Stimulated activated naive CD8-positive, alpha-beta T cell treated with anti-CD3 and anti-CD28 coated beads, Interleukin-15, Interleukin-2, amounts not matched to agents 100 U/mL and 50 U/mL, for 24 hours (primary cell): ENCODE results near the gene PIAS2.

Source experiments
- ATAC-seq: fragments of 150-1000 bp; cut with Tn5 transposase; one replicate; pipeline ENCODE4 v1.10.0; 2021
- DNase-seq: peaks from one replicate; pipeline ENCODE4 v3.0.0; 2021

PIAS2 gene

GRCh38 chr18:46761059-46761769, 156.1 kb downstream of the PIAS2 start:
- ATAC-seq (no peak), DNase-seq (no peak)

GRCh38 chr18:46759890-46760289, 157.4 kb downstream of the PIAS2 start:
- ATAC-seq (no peak), DNase-seq (no peak)

DNA sequence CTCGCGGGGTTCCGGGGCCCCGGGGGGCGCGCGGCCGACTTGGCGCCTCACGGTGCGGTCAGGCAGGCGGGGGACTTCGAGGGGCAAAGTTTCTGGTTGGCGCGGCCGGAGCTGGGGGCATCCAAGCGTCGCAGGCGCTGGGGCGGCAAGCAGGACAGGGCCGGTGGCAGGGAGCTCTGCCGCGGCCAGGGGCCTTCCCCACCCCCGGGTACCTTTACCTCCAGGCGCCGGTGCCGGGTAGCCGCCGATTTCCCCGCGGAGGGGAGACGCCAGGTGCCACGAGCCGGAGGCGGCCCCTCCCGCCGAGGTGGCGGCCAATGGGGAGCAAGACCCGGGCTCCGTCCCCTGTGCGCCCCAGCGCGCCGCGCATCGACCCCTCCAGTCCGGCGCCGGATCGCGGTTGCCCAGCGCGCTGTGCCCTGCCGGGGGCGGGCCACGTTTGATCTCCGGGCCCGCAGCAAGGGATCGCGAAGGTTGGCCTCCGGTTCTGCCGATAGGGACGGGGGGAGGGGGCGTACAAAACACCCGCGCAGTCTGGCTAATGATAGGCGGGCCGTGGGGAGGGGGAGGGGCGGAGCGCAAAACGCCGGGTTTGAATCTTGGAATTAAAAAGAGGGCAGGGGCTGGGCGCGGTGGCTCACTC, 160.6 kb downstream of the PIAS2 start, which contains the start of gene ST8SIA5:
Gene ST8SIA5 (minus strand): TSS at position 495 of the 643 bp plus-strand sequence. CDS start 545 bp downstream, outside the sequence.
- ATAC-seq = no peak
- DNase-seq = peak; percentile 7

GRCh38 chr18:46756025-46756558, 161.2 kb downstream of the PIAS2 start:
- ATAC-seq (no peak), DNase-seq (no peak)

GRCh38 chr18:46755315-46756024, 161.8 kb downstream of the PIAS2 start:
- no peak for DNase-seq

DNA sequence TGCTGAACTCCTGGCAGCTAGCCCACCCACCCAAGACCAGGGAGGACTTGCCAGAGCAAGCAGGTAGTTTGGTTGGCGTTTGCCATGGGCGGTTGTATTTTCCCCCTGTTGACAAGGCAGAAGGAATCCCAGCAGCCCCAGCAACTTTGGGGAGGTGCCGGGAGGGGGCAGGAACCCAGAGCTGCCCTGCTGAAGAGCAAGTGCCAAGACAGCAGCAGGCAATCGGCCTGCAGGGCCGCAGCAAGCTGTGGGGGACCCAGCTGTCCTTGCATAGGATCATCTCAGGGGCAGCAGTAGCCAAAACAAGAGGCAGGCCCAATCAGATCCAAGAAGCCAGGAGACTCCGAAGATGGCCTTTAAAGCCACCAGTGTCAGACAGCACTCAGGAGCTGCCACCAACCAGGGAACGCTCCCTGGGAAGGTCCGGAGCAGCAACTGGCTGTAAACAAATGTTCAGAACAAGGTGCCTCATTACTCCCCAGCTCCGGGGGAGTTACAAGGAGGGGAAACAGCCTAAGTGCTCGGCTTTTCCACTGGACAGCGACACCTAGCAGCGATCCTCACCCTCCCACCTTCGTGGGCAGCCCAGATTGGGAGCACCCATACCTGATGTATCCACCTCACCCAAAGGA, 162.5 kb downstream of the PIAS2 start:
- no peak for DNase-seq
- ATAC-seq = no peak

More at GRCh38 chr18:46755315-46756024, 161.8 kb downstream of the PIAS2 start:
- no peak for ATAC-seq

DNA sequence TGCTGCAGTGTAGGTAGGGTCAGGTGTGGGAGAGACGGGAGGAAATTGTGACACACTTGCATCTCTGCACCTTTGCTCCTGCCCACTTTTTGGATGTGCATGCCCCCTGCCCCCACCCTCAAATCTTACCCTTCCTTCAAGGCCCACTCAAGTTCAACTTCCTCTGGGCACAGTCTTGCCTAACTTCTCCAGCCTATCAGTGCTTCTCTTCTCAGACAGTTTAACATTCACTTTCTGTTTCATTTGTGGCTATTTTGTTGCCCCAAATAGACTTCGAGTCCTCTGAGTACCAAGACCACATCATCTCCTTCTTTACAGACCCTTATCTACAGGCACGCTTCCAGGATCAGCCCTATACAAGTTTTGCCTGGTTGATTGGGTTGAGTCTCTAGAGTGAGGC, 163.1 kb downstream of the PIAS2 start:
- ATAC-seq = peak; percentile 25
- DNase-seq = no peak
